Cardiac septum (tissue), 1 donor: ENCODE data around the gene DHX38. TPM values are rescaled to one million over a fixed set of nuclear protein-coding genes. Genes with fewer than 3 reads are reported as not detected.

Experiments used
- DNase-seq: peaks from one replicate; pipeline ENCODE4 v3.0.0-alpha.2; 2020; ENCODE audit warnings: low spot score
- intact Hi-C: fragments of 100-400 bp; cut with DNase I; formaldehyde crosslinking; loops from one replicate; pipeline ENCODE4 v1.14.0; 2022
- total RNA-seq: library from RNA; stranded (reverse); fragmentation: NEBNext Ultra II Directional; extraction: Animal tissue kit (Norgen Biotek cat#: 25700); gene quantifications from one replicate; pipeline ENCODE4 v1.2.1, GENCODE V29; 2021
- donor health status: DM: no; HTN: no; CAD: no.

Gene DHX38
- total RNA-seq, 1 donor from 2014 or later: 41.2 TPM

- no peak for DNase-seq
- intact Hi-C loops: no loop called here
These were observed 46.3 kb downstream of the DHX38 start for GRCh38 chr16:72139908-72140307.

GRCh38 chr16:72142476-72142875 is 48.8 kb downstream of the DHX38 start:
- intact Hi-C loops: no loop called here
- no peak for DNase-seq

- intact Hi-C loops: no loop called here
- no peak for DNase-seq
These were observed 56.2 kb downstream of the DHX38 start for GRCh38 chr16:72149676-72150464.

- no peak for DNase-seq
- intact Hi-C loops: no loop called here
These were observed 65.7 kb downstream of the DHX38 start for GRCh38 chr16:72159386-72159785.

- no peak for DNase-seq
- intact Hi-C loops: no loop called here
These were observed 66.2 kb downstream of the DHX38 start for GRCh38 chr16:72159801-72160200.

GRCh38 chr16:72162105-72162692 is 68.6 kb downstream of the DHX38 start:
- DNase-seq: no peak
- intact Hi-C loops: no loop called here

Other genes starting within 250 kb of the DHX38 start
- gene ATXN1L, start 247.9 kb upstream of the DHX38 start, total RNA-seq: 22.9 TPM
- 7.2 TPM for gene ZNF821, start 209.7 kb upstream of the DHX38 start, total RNA-seq
- gene IST1, start 198.3 kb upstream of the DHX38 start, total RNA-seq: 111 TPM
- not detected for gene PKD1L3, start 93.4 kb upstream of the DHX38 start, total RNA-seq
- 7.3 TPM for gene DHODH, start 85.1 kb upstream of the DHX38 start, total RNA-seq
- gene HP, start 39.3 kb upstream of the DHX38 start, total RNA-seq: 8.3 TPM
- 37.3 TPM for gene HPR, start 30.6 kb upstream of the DHX38 start, total RNA-seq
- gene TXNL4B, start 227 bp upstream of the DHX38 start, total RNA-seq: 5.8 TPM
- gene PMFBP1, start 78.3 kb downstream of the DHX38 start, total RNA-seq: 0.08 TPM